HG03175 (cell line): ENCODE results near the gene CFAP410.
"Not testable (repeated sequence)": the region's sequence is repeated elsewhere in the genome, so short reads cannot be mapped to it uniquely, and the experiment has no call there.

Source experiments
- ATAC-seq: cut with Tn5 transposase; IDR thresholded peaks from one replicate; pipeline ENCODE4 v1.9.1; 2021; ENCODE audit warnings: mild to moderate bottlenecking, moderate library complexity; ENCODE audit not compliant: unreplicated experiment

Gene CFAP410

GRCh38 chr21:44351535-44352252, 12.5 kb upstream of the CFAP410 start:
- ATAC-seq, result no peak

- no peak for ATAC-seq
Observed at GRCh38 chr21:44350773-44351481, 11.7 kb upstream of the CFAP410 start.

GRCh38 chr21:44349847-44350772, 10.9 kb upstream of the CFAP410 start:
- no peak for ATAC-seq

- ATAC-seq, result no peak
Observed at GRCh38 chr21:44349416-44349846, 10.2 kb upstream of the CFAP410 start.

GRCh38 chr21:44348861-44349260, 9.7 kb upstream of the CFAP410 start:
- no peak for ATAC-seq

GRCh38 chr21:44347911-44348451, 8.8 kb upstream of the CFAP410 start:
- no peak for ATAC-seq

GRCh38 chr21:44345495-44345894, 6.3 kb upstream of the CFAP410 start:
- no peak for ATAC-seq

GRCh38 chr21:44344541-44345183, 5.5 kb upstream of the CFAP410 start:
- ATAC-seq, result no peak

GRCh38 chr21:44342981-44343380, 3.8 kb upstream of the CFAP410 start:
- not testable (repeated sequence) for ATAC-seq

GRCh38 chr21:44341726-44342458, 2.7 kb upstream of the CFAP410 start:
- ATAC-seq, result not testable (repeated sequence)

GRCh38 chr21:44337941-44338895, 972 bp downstream of the CFAP410 start:
- ATAC-seq, result no peak

GRCh38 chr21:44337449-44337848, 1.7 kb downstream of the CFAP410 start:
- ATAC-seq, result no peak

GRCh38 chr21:44335266-44336059, 3.7 kb downstream of the CFAP410 start:
- no peak for ATAC-seq

- ATAC-seq, result no peak
Observed at GRCh38 chr21:44334329-44335030, 4.7 kb downstream of the CFAP410 start.

- no peak for ATAC-seq
Observed at GRCh38 chr21:44333509-44334328, 5.5 kb downstream of the CFAP410 start.

GRCh38 chr21:44332965-44333364, 6.2 kb downstream of the CFAP410 start:
- ATAC-seq, result no peak
